ENCODE results near the gene RAPGEF4.

The RAPGEF4 gene

DNA sequence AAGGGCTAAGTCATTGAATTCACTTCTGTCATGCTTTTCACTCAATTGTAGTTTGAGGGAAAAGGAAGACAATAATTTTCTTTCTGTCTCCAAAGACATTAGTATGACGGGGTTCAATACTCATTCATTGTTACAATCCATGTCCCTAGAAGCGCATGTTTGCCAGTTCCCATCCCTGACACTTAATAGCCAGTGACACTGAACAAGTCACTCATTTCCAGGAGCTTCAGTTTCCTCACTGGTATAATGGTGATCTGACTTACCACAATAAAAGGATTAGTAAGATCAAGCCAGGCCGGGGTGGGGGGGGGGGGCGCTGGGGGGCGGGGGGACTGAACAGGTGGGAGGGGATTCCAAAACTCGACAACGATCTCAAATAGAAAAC is 195.2 kb downstream of the RAPGEF4 start:
- Histone ChIP-seq H3K27ac (ENCODE audit: extremely low read depth, low read depth, low read length) (peak overlapping the region; percentile 83; the same call in 1 of the 2 replicates), H3K9me3 (ENCODE audit: control insufficient read depth, insufficient read depth, low read depth, low read length) (no peaks in the 10 kb centered on the region), H3K36me3 (ENCODE audit: control insufficient read depth in 2 of 2, insufficient read depth in 1 of 2, low read length in 2 of 2) (no peaks in the 10 kb centered on the region), H3K4me1 (ENCODE audit: control insufficient read depth, insufficient read depth, low read length) (peaks cover 27% of the 10 kb centered on the region), H3K4me3 (ENCODE audit: low read depth, low read length) (no peak overlapping the region)
- no peak for TF ChIP-seq OVOL3 (tag by site-specific recombination; IDR thresholded peaks at IDR 0.05)
- POLR2A ChIA-PET, result interaction anchor here (0.6 to 1.6 kb wide), 4 partner anchors 102 to 1063 kb away, joined by 3 to 6 read pairs (median 4); no protein-coding TSS in a partner anchor
- CTCF ChIA-PET, result interaction anchor here (0.6 to 8.6 kb wide), 25 partner anchors 9 to 1003 kb away, joined by 3 to 154 read pairs (median 7); no protein-coding TSS in a partner anchor

DNA sequence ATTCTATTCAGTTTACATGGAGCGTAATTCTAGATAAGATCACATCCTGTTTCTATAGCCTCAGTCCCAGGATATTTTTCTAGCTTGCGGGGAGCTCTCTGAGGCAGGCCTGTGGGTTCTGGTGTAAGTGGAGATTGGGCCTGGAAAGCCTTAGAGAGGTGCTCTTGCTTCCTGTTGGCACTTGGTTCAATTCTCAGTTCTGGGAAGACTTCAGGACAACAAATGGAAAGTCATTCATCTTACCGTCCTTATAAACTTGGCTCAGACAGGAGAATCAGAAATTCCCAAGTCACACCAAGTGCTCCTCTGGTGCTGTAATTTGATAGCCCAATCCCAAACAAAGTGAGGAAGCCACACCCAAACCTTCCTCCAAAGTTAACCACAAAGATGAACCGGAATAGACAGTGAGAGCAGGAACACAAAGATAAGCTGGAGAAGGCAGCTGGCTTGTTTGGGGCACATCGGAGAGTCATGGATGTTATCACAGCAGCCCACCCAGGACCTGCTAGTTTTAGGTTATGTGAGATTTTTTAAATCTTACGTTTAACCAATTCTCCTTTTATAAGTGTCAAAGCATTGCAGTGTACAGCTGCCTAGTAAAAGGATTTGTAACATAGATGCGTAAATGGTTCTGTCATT is 195.7 kb downstream of the RAPGEF4 start:
- Histone ChIP-seq H3K4me1 (ENCODE audit: control insufficient read depth, insufficient read depth, low read length) (peaks cover 27% of the 10 kb centered on the region), H3K36me3 (ENCODE audit: control insufficient read depth in 2 of 2, insufficient read depth in 1 of 2, low read length in 2 of 2) (no peaks in the 10 kb centered on the region), H3K9me3 (ENCODE audit: control insufficient read depth, insufficient read depth, low read depth, low read length) (no peaks in the 10 kb centered on the region), H3K4me3 (ENCODE audit: low read depth, low read length) (peak overlapping the region; percentile 15), H3K27ac (ENCODE audit: extremely low read depth, low read depth, low read length) (peak overlapping the region; percentile 83)
- ChIA-PET POLR2A (interaction anchor here (0.5 to 1.6 kb wide), 4 partner anchors 102 to 1063 kb away, joined by 3 to 6 read pairs (median 4); no protein-coding TSS in a partner anchor), CTCF (interaction anchor here (0.5 to 8.6 kb wide), 52 partner anchors 10 to 1407 kb away, joined by 3 to 154 read pairs (median 5); no protein-coding TSS in a partner anchor)
- TF ChIP-seq ZNF157 (tag by site-specific recombination; IDR thresholded peaks at IDR 0.05), result no peak
- TF ChIP-seq ZNF621 (tag by site-specific recombination; IDR thresholded peaks at IDR 0.05), result no peak
- TF ChIP-seq ZNF394 (tag by site-specific recombination; IDR thresholded peaks at IDR 0.05; ENCODE audit: borderline replicate concordance), result no peak
- TF ChIP-seq RBAK (tag by site-specific recombination; IDR thresholded peaks at IDR 0.05), result no peak
- no peak for TF ChIP-seq ZNF768 (tag by site-specific recombination; IDR thresholded peaks at IDR 0.05)
- TF ChIP-seq ZNF121 (tag by site-specific recombination; IDR thresholded peaks at IDR 0.05), result no peak
- TF ChIP-seq GLI4 (tag by site-specific recombination; IDR thresholded peaks at IDR 0.05), result no peak
- no peak for TF ChIP-seq ZNF560 (tag by site-specific recombination; IDR thresholded peaks at IDR 0.05; ENCODE audit: borderline replicate concordance)
- TF ChIP-seq ZNF214 (tag by site-specific recombination; IDR thresholded peaks at IDR 0.05; ENCODE audit: borderline replicate concordance), result no peak
- TF ChIP-seq ZNF404 (tag by site-specific recombination; IDR thresholded peaks at IDR 0.05), result no peak
- no peak for TF ChIP-seq YY2 (tag by site-specific recombination; IDR thresholded peaks at IDR 0.05)
- no peak for TF ChIP-seq ZNF239 (tag by site-specific recombination; IDR thresholded peaks at IDR 0.05)
- no peak for TF ChIP-seq ZNF433 (tag by site-specific recombination; IDR thresholded peaks at IDR 0.05; ENCODE audit: low read depth)
- TF ChIP-seq, protein P1, sequence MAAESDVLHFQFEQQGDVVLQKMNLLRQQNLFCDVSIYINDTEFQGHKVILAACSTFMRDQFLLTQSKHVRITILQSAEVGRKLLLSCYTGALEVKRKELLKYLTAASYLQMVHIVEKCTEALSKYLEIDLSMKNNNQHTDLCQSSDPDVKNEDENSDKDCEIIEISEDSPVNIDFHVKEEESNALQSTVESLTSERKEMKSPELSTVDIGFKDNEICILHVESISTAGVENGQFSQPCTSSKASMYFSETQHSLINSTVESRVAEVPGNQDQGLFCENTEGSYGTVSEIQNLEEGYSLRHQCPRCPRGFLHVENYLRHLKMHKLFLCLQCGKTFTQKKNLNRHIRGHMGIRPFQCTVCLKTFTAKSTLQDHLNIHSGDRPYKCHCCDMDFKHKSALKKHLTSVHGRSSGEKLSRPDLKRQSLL (tag by site-specific recombination; IDR thresholded peaks at IDR 0.05), result no peak
- TF ChIP-seq, protein P2, sequence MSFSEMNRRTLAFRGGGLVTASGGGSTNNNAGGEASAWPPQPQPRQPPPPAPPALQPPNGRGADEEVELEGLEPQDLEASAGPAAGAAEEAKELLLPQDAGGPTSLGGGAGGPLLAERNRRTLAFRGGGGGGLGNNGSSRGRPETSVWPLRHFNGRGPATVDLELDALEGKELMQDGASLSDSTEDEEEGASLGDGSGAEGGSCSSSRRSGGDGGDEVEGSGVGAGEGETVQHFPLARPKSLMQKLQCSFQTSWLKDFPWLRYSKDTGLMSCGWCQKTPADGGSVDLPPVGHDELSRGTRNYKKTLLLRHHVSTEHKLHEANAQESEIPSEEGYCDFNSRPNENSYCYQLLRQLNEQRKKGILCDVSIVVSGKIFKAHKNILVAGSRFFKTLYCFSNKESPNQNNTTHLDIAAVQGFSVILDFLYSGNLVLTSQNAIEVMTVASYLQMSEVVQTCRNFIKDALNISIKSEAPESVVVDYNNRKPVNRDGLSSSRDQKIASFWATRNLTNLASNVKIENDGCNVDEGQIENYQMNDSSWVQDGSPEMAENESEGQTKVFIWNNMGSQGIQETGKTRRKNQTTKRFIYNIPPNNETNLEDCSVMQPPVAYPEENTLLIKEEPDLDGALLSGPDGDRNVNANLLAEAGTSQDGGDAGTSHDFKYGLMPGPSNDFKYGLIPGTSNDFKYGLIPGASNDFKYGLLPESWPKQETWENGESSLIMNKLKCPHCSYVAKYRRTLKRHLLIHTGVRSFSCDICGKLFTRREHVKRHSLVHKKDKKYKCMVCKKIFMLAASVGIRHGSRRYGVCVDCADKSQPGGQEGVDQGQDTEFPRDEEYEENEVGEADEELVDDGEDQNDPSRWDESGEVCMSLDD (tag by site-specific recombination; IDR thresholded peaks at IDR 0.05), result no peak
- TF ChIP-seq, protein P3, sequence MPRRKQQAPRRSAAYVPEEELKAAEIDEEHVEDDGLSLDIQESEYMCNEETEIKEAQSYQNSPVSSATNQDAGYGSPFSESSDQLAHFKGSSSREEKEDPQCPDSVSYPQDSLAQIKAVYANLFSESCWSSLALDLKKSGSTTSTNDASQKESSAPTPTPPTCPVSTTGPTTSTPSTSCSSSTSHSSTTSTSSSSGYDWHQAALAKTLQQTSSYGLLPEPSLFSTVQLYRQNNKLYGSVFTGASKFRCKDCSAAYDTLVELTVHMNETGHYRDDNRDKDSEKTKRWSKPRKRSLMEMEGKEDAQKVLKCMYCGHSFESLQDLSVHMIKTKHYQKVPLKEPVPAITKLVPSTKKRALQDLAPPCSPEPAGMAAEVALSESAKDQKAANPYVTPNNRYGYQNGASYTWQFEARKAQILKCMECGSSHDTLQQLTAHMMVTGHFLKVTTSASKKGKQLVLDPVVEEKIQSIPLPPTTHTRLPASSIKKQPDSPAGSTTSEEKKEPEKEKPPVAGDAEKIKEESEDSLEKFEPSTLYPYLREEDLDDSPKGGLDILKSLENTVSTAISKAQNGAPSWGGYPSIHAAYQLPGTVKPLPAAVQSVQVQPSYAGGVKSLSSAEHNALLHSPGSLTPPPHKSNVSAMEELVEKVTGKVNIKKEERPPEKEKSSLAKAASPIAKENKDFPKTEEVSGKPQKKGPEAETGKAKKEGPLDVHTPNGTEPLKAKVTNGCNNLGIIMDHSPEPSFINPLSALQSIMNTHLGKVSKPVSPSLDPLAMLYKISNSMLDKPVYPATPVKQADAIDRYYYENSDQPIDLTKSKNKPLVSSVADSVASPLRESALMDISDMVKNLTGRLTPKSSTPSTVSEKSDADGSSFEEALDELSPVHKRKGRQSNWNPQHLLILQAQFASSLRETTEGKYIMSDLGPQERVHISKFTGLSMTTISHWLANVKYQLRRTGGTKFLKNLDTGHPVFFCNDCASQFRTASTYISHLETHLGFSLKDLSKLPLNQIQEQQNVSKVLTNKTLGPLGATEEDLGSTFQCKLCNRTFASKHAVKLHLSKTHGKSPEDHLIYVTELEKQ (tag by site-specific recombination; IDR thresholded peaks at IDR 0.05; ENCODE audit: borderline replicate concordance), result no peak
- TF ChIP-seq FEZF1 (tag by site-specific recombination; IDR thresholded peaks at IDR 0.05), result peak; percentile 32; the same call in 1 of the 2 replicates
- TF ChIP-seq, protein P4, sequence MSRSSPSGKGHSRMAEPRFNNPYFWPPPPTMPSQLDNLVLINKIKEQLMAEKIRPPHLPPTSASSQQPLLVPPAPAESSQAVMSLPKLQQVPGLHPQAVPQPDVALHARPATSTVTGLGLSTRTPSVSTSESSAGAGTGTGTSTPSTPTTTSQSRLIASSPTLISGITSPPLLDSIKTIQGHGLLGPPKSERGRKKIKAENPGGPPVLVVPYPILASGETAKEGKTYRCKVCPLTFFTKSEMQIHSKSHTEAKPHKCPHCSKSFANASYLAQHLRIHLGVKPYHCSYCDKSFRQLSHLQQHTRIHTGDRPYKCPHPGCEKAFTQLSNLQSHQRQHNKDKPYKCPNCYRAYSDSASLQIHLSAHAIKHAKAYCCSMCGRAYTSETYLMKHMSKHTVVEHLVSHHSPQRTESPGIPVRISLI (tag by site-specific recombination; IDR thresholded peaks at IDR 0.05), result no peak
- no peak for TF ChIP-seq ZNF335 (tag by site-specific recombination; conservative IDR thresholded peaks at IDR 0.05)
- TF ChIP-seq, protein P5, sequence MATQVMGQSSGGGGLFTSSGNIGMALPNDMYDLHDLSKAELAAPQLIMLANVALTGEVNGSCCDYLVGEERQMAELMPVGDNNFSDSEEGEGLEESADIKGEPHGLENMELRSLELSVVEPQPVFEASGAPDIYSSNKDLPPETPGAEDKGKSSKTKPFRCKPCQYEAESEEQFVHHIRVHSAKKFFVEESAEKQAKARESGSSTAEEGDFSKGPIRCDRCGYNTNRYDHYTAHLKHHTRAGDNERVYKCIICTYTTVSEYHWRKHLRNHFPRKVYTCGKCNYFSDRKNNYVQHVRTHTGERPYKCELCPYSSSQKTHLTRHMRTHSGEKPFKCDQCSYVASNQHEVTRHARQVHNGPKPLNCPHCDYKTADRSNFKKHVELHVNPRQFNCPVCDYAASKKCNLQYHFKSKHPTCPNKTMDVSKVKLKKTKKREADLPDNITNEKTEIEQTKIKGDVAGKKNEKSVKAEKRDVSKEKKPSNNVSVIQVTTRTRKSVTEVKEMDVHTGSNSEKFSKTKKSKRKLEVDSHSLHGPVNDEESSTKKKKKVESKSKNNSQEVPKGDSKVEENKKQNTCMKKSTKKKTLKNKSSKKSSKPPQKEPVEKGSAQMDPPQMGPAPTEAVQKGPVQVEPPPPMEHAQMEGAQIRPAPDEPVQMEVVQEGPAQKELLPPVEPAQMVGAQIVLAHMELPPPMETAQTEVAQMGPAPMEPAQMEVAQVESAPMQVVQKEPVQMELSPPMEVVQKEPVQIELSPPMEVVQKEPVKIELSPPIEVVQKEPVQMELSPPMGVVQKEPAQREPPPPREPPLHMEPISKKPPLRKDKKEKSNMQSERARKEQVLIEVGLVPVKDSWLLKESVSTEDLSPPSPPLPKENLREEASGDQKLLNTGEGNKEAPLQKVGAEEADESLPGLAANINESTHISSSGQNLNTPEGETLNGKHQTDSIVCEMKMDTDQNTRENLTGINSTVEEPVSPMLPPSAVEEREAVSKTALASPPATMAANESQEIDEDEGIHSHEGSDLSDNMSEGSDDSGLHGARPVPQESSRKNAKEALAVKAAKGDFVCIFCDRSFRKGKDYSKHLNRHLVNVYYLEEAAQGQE (tag by site-specific recombination; IDR thresholded peaks at IDR 0.05), result no peak
- no peak for TF ChIP-seq ZNF837 (tag by site-specific recombination; IDR thresholded peaks at IDR 0.05)
